Measurements from ENCODE around the gene EHBP1.

- TF ChIP-seq TAF1 (IDR thresholded peaks at IDR 0.05; ENCODE audit: borderline replicate concordance, insufficient read depth, low read length) (no peak), REST (IDR thresholded peaks at IDR 0.05; ENCODE audit: insufficient read depth in 1 of 2, low read depth in 2 of 2, low read length in 2 of 2) (no peak), POLR2AphosphoS5 (IDR thresholded peaks at IDR 0.05; ENCODE audit: low read depth, low read length) (no peak), FOXP2 (optimal IDR thresholded peaks at IDR 0.05; ENCODE audit: borderline replicate concordance, extremely low read depth, extremely low read length, insufficient read depth) (no peak), SIN3A (IDR thresholded peaks at IDR 0.05; ENCODE audit: borderline replicate concordance, insufficient read depth, low read length) (no peak)
These were observed 165.5 kb downstream of the EHBP1 start for GRCh38 chr2:62870966-62871365.
